OCI-LY7 (cell line): ENCODE results near the gene SLC13A5.

Experiments used
- CTCF ChIP-seq: fragments of 200-600 bp; sonication (generic); conservative IDR thresholded peaks from 2 replicates; pipeline ENCODE4 v1.5.1; 2014; ENCODE audit warnings: mild to moderate bottlenecking, antibody characterized with exemption, low read length, moderate library complexity, mixed read lengths
- EZH2phosphoT487 ChIP-seq: fragments of 200-600 bp; sonication (generic); IDR thresholded peaks from 2 replicates; pipeline ENCODE4 v1.6.1; 2018; ENCODE audit warnings: low read depth, borderline replicate concordance, mild to moderate bottlenecking, mixed run types, antibody characterized with exemption, low read length, moderate library complexity, mixed read lengths

- TF ChIP-seq CTCF (no peak), EZH2phosphoT487 (no peak)
Observed at GRCh38 chr17:6670571-6670970, 42.6 kb downstream of the SLC13A5 start.
